Body of pancreas (tissue), 4 donors: ENCODE measurements around the gene NPHP1. TPM values are rescaled to one million over a fixed set of nuclear protein-coding genes. Genes with fewer than 3 reads are reported as not detected.
A peak's percentile ranks its signal among the peaks of the same experiment; 100 is the strongest.

Experiments
- ATAC-seq: fragments of 150-250 bp; one replicate; pipeline ENCODE4 v1.9.1; 2016
- DNase-seq, 4 donors: peaks; one replicate each; pipeline ENCODE4 v3.0.0-alpha.2; 2019
- H3K27ac ChIP-seq, 4 donors: fragments of 200-600 bp; sonication (generic); 1 replicate in 3 of 4; 2 replicates in 1 of 4; pipeline versions ENCODE4 v1.5.1 to v1.6.1; 2016 to 2019; ENCODE audit warnings: mild to moderate bottlenecking in 1 of 4, mixed read lengths in 1 of 4, moderate library complexity in 1 of 4
- H3K27me3 ChIP-seq, 2 donors: fragments of 200-600 bp; sonication (generic); one replicate each; pipeline ENCODE4 v1.6.0; 2016; ENCODE audit warnings: mild to moderate bottlenecking in 1 of 2
- H3K36me3 ChIP-seq, 2 donors: fragments of 200-600 bp; sonication (generic); replicated peaks in 1 of 2; 2 replicates each; pipeline ENCODE4 v1.5.1; 2016; ENCODE audit warnings: low read depth in 2 of 2; ENCODE audit not compliant: insufficient read depth in 1 of 2
- H3K4me1 ChIP-seq: fragments of 200-600 bp; sonication (generic); one replicate; pipeline ENCODE4 v1.6.0; 2016
- H3K4me3 ChIP-seq, 2 donors: fragments of 200-600 bp; sonication (generic); 1 replicate in 1 of 2; 2 replicates in 1 of 2; pipeline ENCODE4 v1.5.1; 2016 to 2019
- H3K9me3 ChIP-seq, 3 donors: fragments of 200-600 bp; sonication (generic); 1 replicate in 2 of 3; 2 replicates in 1 of 3; pipeline ENCODE4 v1.5.1; 2016
- CTCF ChIP-seq, 7 experiments: fragments of 450-650 bp in 4 of 7; fragments of 200-600 bp in 3 of 7; sonication (generic) in 3 of 7; IDR thresholded peaks; one replicate each; pipeline ENCODE4 v1.5.1; 2016 to 2019; ENCODE audit warnings: antibody characterized with exemption in 7 of 7
- POLR2A ChIP-seq, 3 donors: fragments of 450-650 bp; IDR thresholded peaks; one replicate each; pipeline ENCODE4 v1.6.1; 2016; ENCODE audit warnings: antibody characterized with exemption in 3 of 3, mild to moderate bottlenecking in 2 of 3
- WGBS, 2 donors: methylation state at CpG; one replicate each; pipeline ENCODE4 v1.1.5; 2017; 5-methylcytosine and 5-hydroxymethylcytosine counted together
- intact Hi-C: fragments of 100-400 bp; cut with DNase I; formaldehyde crosslinking; loops from one replicate; pipeline ENCODE4 v1.15.1; 2023
- total RNA-seq, 2 donors: library from RNA; depleted of rRNA; stranded (reverse); fragments of >200 nt; gene quantifications; one replicate each; pipeline ENCODE4 v1.1.0, GENCODE V29; 2016

The NPHP1 gene
- total RNA-seq, 2 donors from 2014 or later, result 1.3 to 3.6 TPM

DNA sequence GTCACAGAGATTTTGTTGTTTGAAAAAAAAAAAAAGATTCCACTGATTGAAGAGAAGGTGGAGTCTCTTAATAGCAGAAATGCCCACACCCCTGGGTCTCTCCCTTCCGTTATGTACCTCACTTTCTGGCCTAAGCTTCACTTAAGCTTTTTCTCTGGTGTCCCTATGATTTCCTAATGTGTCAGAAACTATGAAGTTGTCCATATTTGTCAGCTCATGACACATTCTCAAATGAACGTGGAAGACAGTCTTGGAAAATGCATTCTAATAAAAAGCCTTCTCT lies 83.8 kb downstream of the NPHP1 start:
- Histone ChIP-seq H3K36me3 (no peaks in the 10 kb centered on the region), H3K27me3 (no peaks in the 10 kb centered on the region), H3K9me3 (no peaks in the 10 kb centered on the region), H3K27ac (no peak overlapping the region), H3K4me1 (peaks cover 4% of the 10 kb centered on the region), H3K4me3 (no peak overlapping the region)
- intact Hi-C loops, result no loop called here
- ATAC-seq, result no peak
- WGBS, 2 donors, result 70 to 71% methylated on average over 2 of the region's 2 CpGs
- TF ChIP-seq POLR2A (IDR thresholded peaks at IDR 0.05) (no peak), CTCF (IDR thresholded peaks at IDR 0.05) (no peak)
- DNase-seq, result no peak

- H3K27me3 ChIP-seq, result no peaks in the 10 kb centered on the region
- no peak for ATAC-seq
- DNase-seq, result no peak
- TF ChIP-seq CTCF (IDR thresholded peaks at IDR 0.05), result no peak
- peaks cover 10% of the 10 kb centered on the region for H3K4me1 ChIP-seq
- no peak overlapping the region for H3K4me3 ChIP-seq
- intact Hi-C loops, result no loop called here
- peak overlapping the region in 1 of 4 donors; percentile 18 for H3K27ac ChIP-seq
- no peaks in the 10 kb centered on the region for H3K36me3 ChIP-seq
- 60 to 62% methylated on average over 11 of the region's 11 CpGs for WGBS, 2 donors
- no peaks in the 10 kb centered on the region for H3K9me3 ChIP-seq
Observed at GRCh38 chr2:110120171-110121051, 84.4 kb downstream of the NPHP1 start.

- no peaks in the 10 kb centered on the region for H3K27me3 ChIP-seq
- H3K27ac ChIP-seq, result peak overlapping the region in 3 of 4 donors; percentile 6 to 41 (median 15)
- no peaks in the 10 kb centered on the region for H3K9me3 ChIP-seq
- TF ChIP-seq POLR2A (IDR thresholded peaks at IDR 0.05) (no peak), CTCF (IDR thresholded peaks at IDR 0.05) (peak in 6 of 7 experiments; percentile 11 to 42 (median 33))
- 20 to 25% methylated on average over 2 to 8 of the region's 8 CpGs for WGBS, 2 donors
- intact Hi-C loops, result no loop called here
- no peak overlapping the region for H3K4me3 ChIP-seq
- peak; percentile 57 for ATAC-seq
- no peaks in the 10 kb centered on the region for H3K36me3 ChIP-seq
- DNase-seq, result peak in 2 of 4 donors; percentile 43 to 47
- peaks cover 13% of the 10 kb centered on the region for H3K4me1 ChIP-seq
Observed at GRCh38 chr2:110116033-110116710, 88.6 kb downstream of the NPHP1 start.

GRCh38 chr2:110115291-110116032 lies 89.4 kb downstream of the NPHP1 start, which contains the start of gene MALL:
Gene MALL, minus strand, starts transcription at chr2:110115822. Its CDS starts 30 bp downstream, at chr2:110115792.
- 7 to 10% methylated on average over 37 to 62 of the region's 62 CpGs for WGBS, 2 donors
- no peaks in the 10 kb centered on the region for H3K36me3 ChIP-seq

More at GRCh38 chr2:110115291-110116032, 89.4 kb downstream of the NPHP1 start, which contains the start of gene MALL:
- intact Hi-C loops, result no loop called here
- H3K27ac ChIP-seq, result peak within 1 kb of the TSS in 3 of 4 donors; percentile 6 to 41 (median 15)
- peak in 3 of 4 donors; percentile 34 to 56 (median 53) for DNase-seq
- H3K4me3 ChIP-seq, result no peak within 1 kb of the TSS
- no peaks in the 10 kb centered on the region for H3K9me3 ChIP-seq
- peaks cover 13% of the 10 kb centered on the region for H3K4me1 ChIP-seq
- TF ChIP-seq POLR2A (IDR thresholded peaks at IDR 0.05) (no peak), CTCF (IDR thresholded peaks at IDR 0.05) (no peak)
- peak; percentile 70 for ATAC-seq
- H3K27me3 ChIP-seq, result no peaks in the 10 kb centered on the region
